Activated T-helper 17 cell treated with anti-CD3 and anti-CD28 coated beads, Interleukin-2, amount 50 U/mL, for 72 hours (primary cell): ENCODE results near the gene PELI2. TPM values are rescaled to one million over a fixed set of nuclear protein-coding genes. Genes with fewer than 3 reads are reported as not detected.

Experiments
- ATAC-seq: fragments of 150-1000 bp; cut with Tn5 transposase; replicated peaks from 2 replicates; pipeline ENCODE4 v1.10.0; 2021; ENCODE audit warnings: mild to moderate bottlenecking, moderate library complexity
- H3K27ac Mint-ChIP-seq: one replicate; pipeline ENCODE4 v1.8.0; 2022; ENCODE audit warnings: mixed read lengths
- H3K27me3 Mint-ChIP-seq: one replicate; pipeline ENCODE4 v1.8.0; 2022; ENCODE audit warnings: mixed read lengths
- H3K36me3 Mint-ChIP-seq: one replicate; pipeline ENCODE4 v1.8.0; 2022; ENCODE audit warnings: low read depth, mild to moderate bottlenecking, mixed read lengths
- H3K4me1 Mint-ChIP-seq: one replicate; pipeline ENCODE4 v1.8.0; 2022; ENCODE audit warnings: mixed read lengths
- H3K4me3 Mint-ChIP-seq: one replicate; pipeline ENCODE4 v1.8.0; 2022; ENCODE audit warnings: mild to moderate bottlenecking, mixed read lengths
- H3K9me3 Mint-ChIP-seq: one replicate; pipeline ENCODE4 v1.8.0; 2022; ENCODE audit warnings: mixed read lengths
- total RNA-seq, 2 donors: library from RNA; stranded (reverse); gene quantifications; one replicate each; pipeline ENCODE4 v1.2.3, GENCODE V29; 2022

Gene PELI2
- total RNA-seq, 2 donors from 2014 or later: 1.0 to 2.3 TPM

- H3K4me1 Mint-ChIP-seq: no peaks in the 10 kb centered on the region
- no peaks in the 10 kb centered on the region for H3K9me3 Mint-ChIP-seq
- no peak overlapping the region for H3K4me3 Mint-ChIP-seq
- ATAC-seq: no peak
- no peaks in the 10 kb centered on the region for H3K36me3 Mint-ChIP-seq
- no peaks in the 10 kb centered on the region for H3K27me3 Mint-ChIP-seq
- no peak overlapping the region for H3K27ac Mint-ChIP-seq
Observed at GRCh38 chr14:56273155-56273554, 154.9 kb downstream of the PELI2 start.

GRCh38 chr14:56273951-56274350, 155.7 kb downstream of the PELI2 start:
- H3K27me3 Mint-ChIP-seq: no peaks in the 10 kb centered on the region
- H3K4me3 Mint-ChIP-seq: no peak overlapping the region
- H3K9me3 Mint-ChIP-seq: no peaks in the 10 kb centered on the region
- no peak overlapping the region for H3K27ac Mint-ChIP-seq
- H3K4me1 Mint-ChIP-seq: no peaks in the 10 kb centered on the region
- no peak for ATAC-seq
- H3K36me3 Mint-ChIP-seq: no peaks in the 10 kb centered on the region

- Mint-ChIP-seq H3K9me3 (no peaks in the 10 kb centered on the region), H3K27me3 (no peaks in the 10 kb centered on the region), H3K36me3 (no peaks in the 10 kb centered on the region), H3K4me1 (no peaks in the 10 kb centered on the region), H3K27ac (no peak overlapping the region), H3K4me3 (no peak overlapping the region)
- no peak for ATAC-seq
Observed at GRCh38 chr14:56274556-56274955, 156.3 kb downstream of the PELI2 start.

GRCh38 chr14:56276108-56276507, 157.9 kb downstream of the PELI2 start:
- Mint-ChIP-seq H3K4me1 (no peaks in the 10 kb centered on the region), H3K27me3 (no peaks in the 10 kb centered on the region), H3K4me3 (no peak overlapping the region), H3K9me3 (no peaks in the 10 kb centered on the region), H3K27ac (no peak overlapping the region), H3K36me3 (no peaks in the 10 kb centered on the region)
- ATAC-seq: no peak

GRCh38 chr14:56278383-56278782, 160.2 kb downstream of the PELI2 start:
- Mint-ChIP-seq H3K9me3 (no peaks in the 10 kb centered on the region), H3K27ac (no peak overlapping the region), H3K4me3 (no peak overlapping the region), H3K4me1 (no peaks in the 10 kb centered on the region), H3K27me3 (no peaks in the 10 kb centered on the region), H3K36me3 (no peaks in the 10 kb centered on the region)
- no peak for ATAC-seq

GRCh38 chr14:56280843-56281242, 162.6 kb downstream of the PELI2 start:
- Mint-ChIP-seq H3K36me3 (no peaks in the 10 kb centered on the region), H3K27ac (no peak overlapping the region), H3K27me3 (no peaks in the 10 kb centered on the region), H3K4me3 (no peak overlapping the region), H3K9me3 (no peaks in the 10 kb centered on the region), H3K4me1 (no peaks in the 10 kb centered on the region)
- no peak for ATAC-seq

- ATAC-seq: no peak
- Mint-ChIP-seq H3K36me3 (no peaks in the 10 kb centered on the region), H3K4me1 (no peaks in the 10 kb centered on the region), H3K9me3 (no peaks in the 10 kb centered on the region), H3K4me3 (no peak overlapping the region), H3K27me3 (no peaks in the 10 kb centered on the region), H3K27ac (no peak overlapping the region)
Observed at GRCh38 chr14:56282179-56282578, 164.0 kb downstream of the PELI2 start.

GRCh38 chr14:56284641-56285040, 166.4 kb downstream of the PELI2 start:
- Mint-ChIP-seq H3K4me3 (no peak overlapping the region), H3K36me3 (peaks cover 10% of the 10 kb centered on the region), H3K4me1 (no peaks in the 10 kb centered on the region), H3K27me3 (no peaks in the 10 kb centered on the region), H3K9me3 (no peaks in the 10 kb centered on the region), H3K27ac (no peak overlapping the region)
- no peak for ATAC-seq

- no peak for ATAC-seq
- no peaks in the 10 kb centered on the region for H3K4me1 Mint-ChIP-seq
- no peaks in the 10 kb centered on the region for H3K9me3 Mint-ChIP-seq
- H3K4me3 Mint-ChIP-seq: no peak overlapping the region
- no peak overlapping the region for H3K27ac Mint-ChIP-seq
- no peaks in the 10 kb centered on the region for H3K27me3 Mint-ChIP-seq
- peaks cover 28% of the 10 kb centered on the region for H3K36me3 Mint-ChIP-seq
Observed at GRCh38 chr14:56289155-56289554, 170.9 kb downstream of the PELI2 start.

GRCh38 chr14:56290195-56290594, 172.0 kb downstream of the PELI2 start:
- H3K9me3 Mint-ChIP-seq: no peaks in the 10 kb centered on the region
- H3K27me3 Mint-ChIP-seq: no peaks in the 10 kb centered on the region
- no peak for ATAC-seq
- no peak overlapping the region for H3K4me3 Mint-ChIP-seq
- H3K27ac Mint-ChIP-seq: no peak overlapping the region
- peaks cover 28% of the 10 kb centered on the region for H3K36me3 Mint-ChIP-seq
- no peaks in the 10 kb centered on the region for H3K4me1 Mint-ChIP-seq

- no peak overlapping the region for H3K27ac Mint-ChIP-seq
- H3K36me3 Mint-ChIP-seq: peaks cover 47% of the 10 kb centered on the region
- H3K9me3 Mint-ChIP-seq: no peaks in the 10 kb centered on the region
- H3K4me1 Mint-ChIP-seq: no peaks in the 10 kb centered on the region
- H3K4me3 Mint-ChIP-seq: no peak overlapping the region
- no peaks in the 10 kb centered on the region for H3K27me3 Mint-ChIP-seq
- no peak for ATAC-seq
Observed at GRCh38 chr14:56292970-56293369, 174.8 kb downstream of the PELI2 start.

GRCh38 chr14:56293506-56293905, 175.3 kb downstream of the PELI2 start:
- no peak overlapping the region for H3K4me3 Mint-ChIP-seq
- H3K4me1 Mint-ChIP-seq: no peaks in the 10 kb centered on the region
- no peaks in the 10 kb centered on the region for H3K27me3 Mint-ChIP-seq
- peak; percentile 21 for ATAC-seq
- no peak overlapping the region for H3K27ac Mint-ChIP-seq
- no peaks in the 10 kb centered on the region for H3K9me3 Mint-ChIP-seq
- H3K36me3 Mint-ChIP-seq: peaks cover 43% of the 10 kb centered on the region

GRCh38 chr14:56294128-56294527, 175.9 kb downstream of the PELI2 start:
- Mint-ChIP-seq H3K36me3 (peaks cover 42% of the 10 kb centered on the region), H3K9me3 (no peaks in the 10 kb centered on the region), H3K27ac (no peak overlapping the region), H3K4me1 (no peaks in the 10 kb centered on the region), H3K27me3 (no peaks in the 10 kb centered on the region), H3K4me3 (no peak overlapping the region)
- ATAC-seq: peak; percentile 65

- Mint-ChIP-seq H3K4me1 (no peaks in the 10 kb centered on the region), H3K36me3 (peaks cover 27% of the 10 kb centered on the region), H3K4me3 (no peak overlapping the region), H3K27ac (no peak overlapping the region), H3K27me3 (no peaks in the 10 kb centered on the region), H3K9me3 (no peaks in the 10 kb centered on the region)
- no peak for ATAC-seq
Observed at GRCh38 chr14:56295743-56296142, 177.5 kb downstream of the PELI2 start.

- Mint-ChIP-seq H3K9me3 (no peaks in the 10 kb centered on the region), H3K27ac (no peak overlapping the region), H3K4me1 (no peaks in the 10 kb centered on the region), H3K27me3 (no peaks in the 10 kb centered on the region), H3K36me3 (peaks cover 19% of the 10 kb centered on the region), H3K4me3 (no peak overlapping the region)
- ATAC-seq: no peak
Observed at GRCh38 chr14:56297449-56297848, 179.2 kb downstream of the PELI2 start.

GRCh38 chr14:56299306-56299984, 181.2 kb downstream of the PELI2 start:
- no peak for ATAC-seq
- no peaks in the 10 kb centered on the region for H3K27me3 Mint-ChIP-seq
- H3K9me3 Mint-ChIP-seq: no peaks in the 10 kb centered on the region
- no peaks in the 10 kb centered on the region for H3K4me1 Mint-ChIP-seq
- H3K4me3 Mint-ChIP-seq: no peak overlapping the region
- H3K36me3 Mint-ChIP-seq: peaks cover 19% of the 10 kb centered on the region
- no peak overlapping the region for H3K27ac Mint-ChIP-seq
